Neuron (in vitro differentiated cells): Measurements from ENCODE around the gene IKZF1.
A peak's percentile ranks its signal among the peaks of the same experiment; 100 is the strongest.

Experiments used
- H2AFZ ChIP-seq: one replicate; pipeline ENCODE4 v1.6.1; 2013; ENCODE audit warnings: low read depth, mild to moderate bottlenecking, inconsistent platforms, low read length, moderate library complexity
- H3K27me3 ChIP-seq: one replicate; pipeline ENCODE4 v1.6.1; 2013; ENCODE audit warnings: low read length; ENCODE audit not compliant: insufficient read depth
- H3K36me3 ChIP-seq: one replicate; pipeline ENCODE4 v1.6.1; 2013; ENCODE audit warnings: low read length; ENCODE audit not compliant: insufficient read depth
- H3K4me1 ChIP-seq: one replicate; pipeline ENCODE4 v1.6.1; 2013; ENCODE audit warnings: low read length; ENCODE audit not compliant: insufficient read depth
- H3K4me3 ChIP-seq: 2 replicates; pipeline ENCODE4 v1.5.1; 2013; ENCODE audit warnings: mild to moderate bottlenecking, low read length, moderate library complexity
- H3K9me3 ChIP-seq: one replicate; pipeline ENCODE4 v1.6.1; 2013; ENCODE audit warnings: low read length

IKZF1 gene

DNA sequence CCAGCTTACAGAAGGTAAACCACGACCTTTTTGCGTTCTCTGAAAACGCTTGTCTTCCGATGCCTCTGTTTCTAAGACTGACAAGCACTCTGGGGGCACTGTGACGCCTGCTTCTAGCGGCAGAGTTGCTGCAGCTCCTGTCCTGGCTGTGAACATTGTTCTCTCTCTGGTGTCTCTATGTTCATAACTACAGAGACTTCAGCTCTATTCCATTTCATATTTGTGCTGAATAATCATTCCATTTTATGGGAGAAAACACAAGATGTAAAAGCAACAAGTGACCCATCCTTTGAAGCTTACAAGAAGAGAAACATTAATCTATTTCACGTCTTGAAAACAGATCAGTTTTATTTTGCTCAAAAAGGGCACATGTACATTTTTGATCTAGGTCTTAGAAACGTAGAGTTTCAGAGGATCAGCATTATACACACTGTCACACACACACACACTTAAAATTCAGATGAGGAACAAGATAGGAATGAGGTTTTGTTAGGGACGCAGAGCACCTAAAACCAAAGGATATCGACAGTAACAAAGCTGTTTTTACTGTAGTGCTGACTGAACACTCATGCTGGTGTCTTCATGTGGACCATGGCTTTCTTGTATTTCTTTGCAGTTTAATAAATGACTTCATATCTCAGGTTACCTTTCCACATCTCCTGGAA, 3.0 kb downstream of the IKZF1 start:
- H2AFZ ChIP-seq: no peak overlapping the region
- H3K4me1 ChIP-seq: peaks cover 26% of the 10 kb centered on the region
- H3K27me3 ChIP-seq: peaks cover 10% of the 10 kb centered on the region
- peaks cover 2% of the 10 kb centered on the region for H3K9me3 ChIP-seq
- no peaks in the 10 kb centered on the region for H3K36me3 ChIP-seq
- H3K4me3 ChIP-seq: no peak overlapping the region

DNA sequence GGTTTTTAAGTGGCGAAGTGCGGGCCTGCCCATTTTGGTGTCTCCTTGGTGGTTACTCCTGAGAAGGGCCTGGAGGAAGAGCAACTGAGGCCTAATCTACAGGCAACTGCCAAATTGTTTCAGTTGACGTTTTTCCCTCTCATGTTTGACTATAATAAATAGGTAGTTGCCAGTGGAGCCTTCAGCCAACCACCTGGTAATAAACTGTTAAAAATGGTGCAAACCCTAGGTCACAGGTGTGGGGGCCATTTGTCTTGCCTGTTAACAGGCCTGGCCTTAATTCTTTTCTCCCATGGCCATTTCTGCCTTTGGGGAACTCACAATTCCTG, 3.7 kb downstream of the IKZF1 start:
- H3K27me3 ChIP-seq: peaks cover 4% of the 10 kb centered on the region
- no peaks in the 10 kb centered on the region for H3K9me3 ChIP-seq

DNA sequence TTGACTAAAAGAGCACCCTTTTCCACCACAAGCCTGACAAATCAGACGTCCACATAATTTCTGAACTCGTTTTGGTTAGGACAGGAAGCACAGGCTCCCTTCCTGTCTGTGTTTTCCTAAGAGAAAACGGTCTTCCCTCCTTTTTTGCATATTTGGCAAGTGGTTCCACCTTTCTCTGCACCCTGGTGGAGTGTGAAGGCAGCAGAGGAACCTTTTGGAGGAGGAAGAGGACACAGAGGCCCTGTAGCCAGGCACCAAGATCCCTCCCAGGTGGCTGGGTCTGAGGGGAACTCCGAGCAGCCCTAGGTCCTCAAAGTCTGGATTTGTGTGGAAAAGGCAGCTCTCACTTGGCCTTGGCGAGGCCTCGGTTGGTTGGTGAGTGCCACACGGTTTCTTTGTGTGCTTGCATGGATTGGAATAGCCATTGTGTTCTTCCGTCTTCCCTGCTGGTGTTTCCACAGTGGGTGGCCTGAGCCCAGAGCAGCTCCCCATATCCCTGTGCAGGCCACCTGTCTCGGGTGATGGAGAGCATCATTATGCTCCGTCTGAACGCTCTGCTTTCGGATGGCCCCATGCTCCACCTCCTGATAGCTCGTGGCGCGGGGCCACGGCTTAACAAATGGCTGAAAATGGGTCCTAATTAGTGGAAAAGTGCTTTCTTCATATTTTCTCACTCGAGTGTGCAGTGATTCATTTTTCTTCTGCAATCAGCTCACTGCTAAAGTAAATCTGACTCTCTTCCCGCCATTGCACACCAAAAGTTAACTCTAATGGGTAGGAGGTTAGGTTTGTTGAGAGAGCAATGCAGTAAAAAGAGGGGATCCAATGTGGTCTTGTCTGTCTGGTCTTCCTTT, 4.2 kb downstream of the IKZF1 start:
- H3K27me3 ChIP-seq: no peaks in the 10 kb centered on the region

More for the DNA sequence above, 3.7 kb downstream of the IKZF1 start:
- Histone ChIP-seq H3K4me1 (peaks cover 32% of the 10 kb centered on the region), H3K36me3 (no peaks in the 10 kb centered on the region), H3K4me3 (no peak overlapping the region), H2AFZ (no peak overlapping the region)

DNA sequence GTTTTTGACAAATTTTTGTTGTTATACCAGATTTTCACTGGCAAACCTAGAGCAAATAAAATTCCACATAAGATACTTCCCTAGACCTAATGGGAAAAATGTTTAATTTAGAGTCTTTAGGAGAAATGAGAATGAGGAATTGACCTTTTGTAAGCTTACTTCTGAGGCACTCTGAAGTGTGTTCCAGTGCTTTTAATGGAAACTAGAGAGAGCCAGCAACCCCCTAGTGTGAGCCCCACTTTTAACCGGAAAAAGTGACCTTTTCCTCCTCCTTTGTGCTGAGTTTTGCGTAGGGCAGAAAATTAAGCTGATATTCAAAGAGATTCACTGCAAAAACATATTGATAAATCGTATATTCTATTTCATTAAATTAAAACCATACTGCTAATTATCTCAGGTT, 5.2 kb downstream of the IKZF1 start:
- Histone ChIP-seq H3K4me1 (peaks cover 35% of the 10 kb centered on the region), H3K9me3 (no peaks in the 10 kb centered on the region), H3K4me3 (no peak overlapping the region), H3K36me3 (no peaks in the 10 kb centered on the region), H2AFZ (no peak overlapping the region), H3K27me3 (no peaks in the 10 kb centered on the region)

More for the DNA sequence above, 4.2 kb downstream of the IKZF1 start:
- no peaks in the 10 kb centered on the region for H3K9me3 ChIP-seq
- H3K4me3 ChIP-seq: no peak overlapping the region
- H3K4me1 ChIP-seq: peaks cover 32% of the 10 kb centered on the region
- no peaks in the 10 kb centered on the region for H3K36me3 ChIP-seq
- no peak overlapping the region for H2AFZ ChIP-seq

DNA sequence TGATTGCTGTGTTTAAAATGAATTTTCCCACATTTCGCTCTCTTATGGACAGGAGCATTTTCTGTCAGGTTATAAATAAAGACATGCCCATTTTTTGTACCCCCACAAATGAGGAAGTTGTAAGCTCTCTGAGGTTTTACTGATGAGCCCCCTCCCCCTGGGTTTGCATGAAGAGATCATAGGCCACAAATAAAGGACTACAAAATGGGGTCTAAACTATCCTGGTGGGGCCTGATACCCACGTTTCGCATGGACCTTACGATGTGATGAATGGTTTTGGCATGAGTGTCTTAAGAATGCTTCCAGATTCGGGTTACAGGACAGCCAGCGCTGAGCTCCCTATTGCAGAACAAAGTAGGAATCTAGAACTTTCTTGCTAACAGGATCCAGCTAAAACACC, 5.8 kb downstream of the IKZF1 start:
- H3K36me3 ChIP-seq: no peaks in the 10 kb centered on the region
- H3K4me3 ChIP-seq: no peak overlapping the region
- H3K4me1 ChIP-seq: peaks cover 37% of the 10 kb centered on the region
- no peaks in the 10 kb centered on the region for H3K27me3 ChIP-seq
- H3K9me3 ChIP-seq: no peaks in the 10 kb centered on the region
- no peak overlapping the region for H2AFZ ChIP-seq

DNA sequence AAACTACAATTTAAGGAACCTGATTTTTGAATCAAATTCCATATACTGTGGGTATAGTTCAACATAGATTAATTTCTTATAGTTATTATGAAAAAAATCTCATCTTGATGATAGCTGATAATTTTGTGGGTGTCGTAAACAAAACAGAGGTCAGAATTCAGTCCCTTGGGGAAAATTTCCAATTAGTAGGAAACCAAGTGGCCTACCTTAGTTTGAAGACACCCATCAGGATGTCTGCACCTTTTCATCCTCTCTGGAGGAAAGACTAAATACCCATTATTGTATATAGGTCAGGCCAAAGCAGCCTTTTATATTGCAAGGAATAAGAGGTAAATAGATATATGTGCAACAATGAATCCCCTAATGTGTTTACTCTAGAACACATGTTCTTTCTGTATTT, 6.4 kb downstream of the IKZF1 start:
- peaks cover 38% of the 10 kb centered on the region for H3K4me1 ChIP-seq
- no peak overlapping the region for H3K4me3 ChIP-seq
- no peaks in the 10 kb centered on the region for H3K9me3 ChIP-seq
- H3K27me3 ChIP-seq: no peaks in the 10 kb centered on the region
- no peak overlapping the region for H2AFZ ChIP-seq
- no peaks in the 10 kb centered on the region for H3K36me3 ChIP-seq

DNA sequence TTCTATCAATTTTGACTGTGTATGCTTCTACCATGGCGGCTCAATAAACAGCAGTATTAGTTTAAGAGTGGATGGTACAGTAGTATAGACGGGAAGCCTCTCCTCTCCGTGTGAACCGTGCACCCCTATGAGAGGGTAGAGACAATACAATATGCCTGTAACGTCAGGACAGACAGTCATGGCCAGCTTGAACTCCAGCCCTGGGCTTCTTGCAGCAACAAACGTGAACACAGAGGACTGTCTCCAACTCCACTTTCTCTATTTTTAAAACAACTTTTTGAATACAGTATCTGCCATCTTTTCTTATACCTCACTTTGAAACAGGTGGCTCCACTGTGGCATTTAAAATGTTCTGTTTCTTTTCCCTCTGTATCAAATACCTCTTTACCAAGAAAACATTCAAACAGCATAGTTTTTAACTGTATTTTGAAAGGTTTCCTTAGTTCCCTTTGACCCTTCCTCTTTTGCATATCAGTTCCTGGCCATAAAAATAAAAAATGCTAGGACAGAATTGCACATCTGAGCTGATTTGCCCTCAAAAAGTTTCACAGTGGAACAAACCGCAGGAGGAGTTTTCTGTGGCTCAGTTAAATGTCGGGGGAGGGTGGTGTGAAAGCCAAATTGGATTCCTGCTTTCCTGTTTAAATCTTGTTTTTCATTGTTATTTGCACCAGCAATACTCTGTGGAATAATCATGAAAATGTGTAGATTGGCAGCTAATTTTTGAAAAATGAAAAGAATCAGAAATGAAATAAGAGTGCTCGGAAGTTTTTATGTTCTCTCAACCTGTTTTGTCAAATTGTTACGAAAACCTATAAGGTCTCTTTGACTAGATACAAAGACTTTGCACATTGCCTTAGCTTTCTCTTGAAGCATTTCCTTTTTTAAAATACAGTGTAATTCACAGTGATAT, 8.0 kb downstream of the IKZF1 start:
- H3K36me3 ChIP-seq: no peaks in the 10 kb centered on the region
- H3K9me3 ChIP-seq: no peaks in the 10 kb centered on the region
- no peak overlapping the region for H2AFZ ChIP-seq
- no peaks in the 10 kb centered on the region for H3K27me3 ChIP-seq
- no peak overlapping the region for H3K4me3 ChIP-seq
- peaks cover 37% of the 10 kb centered on the region for H3K4me1 ChIP-seq

DNA sequence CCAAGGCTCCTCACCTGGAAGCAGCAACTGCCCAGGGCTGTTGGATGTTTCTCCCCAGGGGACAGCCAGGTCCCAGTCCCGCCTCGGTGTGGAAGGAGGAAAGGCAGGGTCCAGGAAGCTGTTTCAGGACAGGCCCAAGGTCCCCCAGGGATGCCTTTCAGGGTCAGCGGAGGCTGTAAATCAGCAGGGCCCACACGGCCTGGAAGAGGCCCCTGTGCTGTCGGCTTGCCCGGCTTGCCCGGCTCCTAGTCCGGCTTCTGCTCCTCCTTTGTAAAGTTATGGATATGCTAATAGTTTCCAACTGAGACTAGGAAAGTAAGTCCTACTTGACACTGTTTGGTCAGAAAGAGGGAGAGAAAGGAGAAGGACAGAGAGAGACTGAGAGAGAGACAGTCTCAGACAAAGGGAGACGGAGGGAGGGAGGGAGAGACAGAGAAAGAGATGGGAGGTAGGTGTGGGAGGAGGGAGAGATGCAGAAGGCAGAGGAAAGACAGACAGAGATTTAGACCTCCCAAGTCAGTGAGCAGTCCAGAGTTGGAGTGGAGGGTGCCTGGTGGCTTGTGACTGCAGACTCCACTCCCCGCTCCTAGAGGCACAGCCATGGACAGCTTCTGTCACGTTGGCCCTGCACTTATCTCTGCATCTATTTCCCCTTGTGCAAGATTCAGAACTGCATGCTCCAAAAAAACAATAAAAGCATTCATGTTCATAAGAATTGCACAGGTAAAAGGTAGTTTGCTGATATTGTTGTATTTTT, 10.5 kb downstream of the IKZF1 start:
- Histone ChIP-seq H3K27me3 (no peaks in the 10 kb centered on the region), H2AFZ (no peak overlapping the region), H3K4me3 (peak overlapping the region; percentile 2), H3K9me3 (no peaks in the 10 kb centered on the region), H3K36me3 (no peaks in the 10 kb centered on the region), H3K4me1 (peaks cover 35% of the 10 kb centered on the region)

DNA sequence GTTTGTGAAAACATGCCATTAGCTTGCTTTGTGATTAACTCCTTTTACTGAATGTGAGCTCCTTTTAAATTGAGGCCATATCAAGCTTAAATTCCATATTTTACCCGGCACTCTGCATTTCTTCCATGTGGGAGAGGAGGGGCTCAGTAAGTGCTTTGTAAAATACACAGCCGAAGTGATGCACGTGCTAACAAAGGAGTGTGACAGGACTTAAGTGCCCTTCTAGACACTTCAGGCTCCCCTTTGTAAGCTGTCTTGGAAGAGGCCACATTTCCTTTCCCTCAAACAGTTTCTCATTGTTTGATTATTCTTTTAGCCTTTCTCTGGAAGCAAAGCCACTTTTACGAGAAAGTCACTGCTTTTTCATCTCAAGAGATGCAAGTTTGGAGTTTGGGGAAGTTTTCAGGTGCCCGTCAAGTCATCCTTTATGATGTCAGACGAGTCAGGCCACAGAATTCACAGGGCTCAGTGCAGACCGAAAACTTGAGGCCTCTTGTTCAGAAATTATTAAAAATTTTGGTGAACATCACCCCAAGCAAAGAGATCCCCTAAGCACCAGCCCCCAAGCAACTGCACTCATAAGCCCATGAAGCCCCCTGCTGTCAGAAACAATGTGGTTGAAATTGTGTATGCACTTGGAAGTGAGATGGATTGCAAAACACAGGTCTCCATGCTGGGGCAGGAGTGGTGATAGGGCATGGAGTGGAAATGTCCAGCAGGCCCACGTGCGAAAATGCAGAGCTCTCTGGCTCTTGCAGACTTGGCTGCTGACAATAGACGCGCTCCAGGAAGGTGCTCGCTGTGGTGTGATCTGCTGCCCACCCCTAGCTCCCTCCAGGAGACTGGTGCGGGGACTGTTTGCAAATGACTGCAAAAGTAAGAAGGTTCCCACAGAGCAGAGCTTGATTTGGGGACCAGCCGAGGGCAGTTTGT, 11.5 kb downstream of the IKZF1 start:
- H3K27me3 ChIP-seq: no peaks in the 10 kb centered on the region
- H2AFZ ChIP-seq: no peak overlapping the region
- H3K9me3 ChIP-seq: no peaks in the 10 kb centered on the region
- H3K4me1 ChIP-seq: peaks cover 38% of the 10 kb centered on the region
- no peaks in the 10 kb centered on the region for H3K36me3 ChIP-seq
- H3K4me3 ChIP-seq: no peak overlapping the region

DNA sequence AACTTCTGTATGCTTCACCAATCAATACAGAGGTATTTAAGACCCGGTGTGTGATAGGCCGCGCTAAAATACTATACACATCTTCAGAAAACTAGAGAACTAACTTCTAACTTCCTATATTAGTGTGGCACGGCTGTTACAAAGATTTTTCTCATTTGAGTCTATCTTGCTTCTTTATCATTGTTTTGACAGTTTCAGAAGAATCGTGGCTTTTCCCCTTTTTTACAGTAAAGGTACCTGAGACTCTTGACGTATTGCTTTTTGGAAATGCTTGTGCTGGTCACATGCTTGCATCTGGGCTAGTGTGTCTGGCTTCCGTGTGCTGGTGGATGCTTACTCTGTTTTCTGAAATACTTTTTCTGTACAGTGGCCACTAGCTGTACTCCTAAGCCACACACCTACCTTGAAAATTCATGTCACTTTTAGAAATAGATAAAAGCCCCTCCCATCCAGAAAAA, 12.7 kb downstream of the IKZF1 start:
- Histone ChIP-seq H3K9me3 (no peaks in the 10 kb centered on the region), H3K36me3 (no peaks in the 10 kb centered on the region), H3K27me3 (no peaks in the 10 kb centered on the region), H2AFZ (no peak overlapping the region), H3K4me1 (peaks cover 43% of the 10 kb centered on the region), H3K4me3 (no peak overlapping the region)

DNA sequence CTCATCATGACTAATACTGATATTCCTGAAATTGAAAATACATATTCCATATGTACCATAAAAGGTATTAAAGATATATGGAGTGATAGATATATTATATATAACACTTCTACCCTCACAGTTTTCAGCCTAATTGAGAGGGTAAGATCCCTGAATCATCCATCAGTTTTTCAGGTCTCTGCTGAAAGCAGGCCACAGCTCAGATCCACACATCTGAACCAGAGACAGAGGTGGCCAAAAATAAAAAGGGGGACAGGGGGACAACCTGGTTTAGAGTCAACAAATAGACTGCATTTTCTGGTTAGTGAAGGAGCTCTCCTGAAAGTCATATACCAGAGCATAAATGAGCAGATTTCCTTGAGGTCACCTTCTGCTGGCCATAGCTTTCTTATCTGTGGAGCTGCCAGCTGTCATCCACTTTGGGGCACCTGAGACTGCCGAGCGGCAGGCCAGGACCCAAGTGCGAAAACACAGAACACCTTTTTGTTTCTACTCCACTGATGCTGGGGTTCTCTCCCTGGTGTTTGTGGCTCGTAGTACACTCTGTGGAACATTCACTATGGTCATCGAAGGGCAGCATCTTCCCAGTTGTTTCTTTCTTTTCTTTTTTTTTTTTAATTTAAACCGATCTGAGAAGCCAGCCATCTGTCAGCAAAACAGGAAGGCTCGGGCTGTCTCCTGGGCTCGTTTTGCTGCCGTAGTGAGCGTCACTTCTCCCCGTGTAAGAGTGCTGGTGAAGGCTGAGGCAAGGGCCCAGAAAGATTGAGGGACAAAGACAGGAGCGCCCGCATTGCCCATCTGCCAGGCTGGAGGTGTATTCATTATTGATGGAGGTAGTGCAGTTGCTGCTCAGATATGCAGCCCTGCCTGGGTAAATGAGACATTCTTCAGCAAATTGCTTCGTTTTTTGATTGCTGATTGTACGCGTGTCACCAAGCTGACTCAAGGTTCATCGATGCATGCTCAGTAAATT, 13.5 kb downstream of the IKZF1 start:
- no peaks in the 10 kb centered on the region for H3K36me3 ChIP-seq
- H3K4me1 ChIP-seq: peaks cover 36% of the 10 kb centered on the region
- no peak overlapping the region for H3K4me3 ChIP-seq
- no peaks in the 10 kb centered on the region for H3K9me3 ChIP-seq
- H2AFZ ChIP-seq: no peak overlapping the region
- no peaks in the 10 kb centered on the region for H3K27me3 ChIP-seq
